PFSK-1 (cell line): ENCODE data around the gene FOXRED2.

ENCODE experiments used
- FOXP2 ChIP-seq: optimal IDR thresholded peaks from 2 replicates; pipeline ENCODE3; 2011; ENCODE audit warnings: borderline replicate concordance, control low read depth, inconsistent platforms; ENCODE audit not compliant: insufficient read depth; ENCODE audit errors: extremely low read length, extremely low read depth
- POLR2AphosphoS5 ChIP-seq: IDR thresholded peaks from 2 replicates; pipeline ENCODE4 v1.6.1; 2012; ENCODE audit warnings: low read depth, mild to moderate bottlenecking, control low read depth, low read length, moderate library complexity
- SIN3A ChIP-seq: IDR thresholded peaks from 2 replicates; pipeline ENCODE4 v1.6.1; 2012; ENCODE audit warnings: mild to moderate bottlenecking, low read length, moderate library complexity, borderline replicate concordance; ENCODE audit not compliant: insufficient read depth
- TAF1 ChIP-seq: IDR thresholded peaks from 2 replicates; pipeline ENCODE4 v1.6.1; 2012; ENCODE audit warnings: low read length, control low read depth, borderline replicate concordance; ENCODE audit not compliant: insufficient read depth
- TF ChIP-seq, protein P1 (sequence below), 2 experiments: IDR thresholded peaks; 2 replicates each; pipeline versions ENCODE4 v1.6.1 to v1.8.0; 2011 to 2012; ENCODE audit warnings: low read depth in 2 of 2, low read length in 2 of 2, control low read depth in 1 of 2, inconsistent platforms in 1 of 2, mild to moderate bottlenecking in 1 of 2, moderate library complexity in 1 of 2; ENCODE audit not compliant: insufficient read depth in 1 of 2

FOXRED2 gene

DNA sequence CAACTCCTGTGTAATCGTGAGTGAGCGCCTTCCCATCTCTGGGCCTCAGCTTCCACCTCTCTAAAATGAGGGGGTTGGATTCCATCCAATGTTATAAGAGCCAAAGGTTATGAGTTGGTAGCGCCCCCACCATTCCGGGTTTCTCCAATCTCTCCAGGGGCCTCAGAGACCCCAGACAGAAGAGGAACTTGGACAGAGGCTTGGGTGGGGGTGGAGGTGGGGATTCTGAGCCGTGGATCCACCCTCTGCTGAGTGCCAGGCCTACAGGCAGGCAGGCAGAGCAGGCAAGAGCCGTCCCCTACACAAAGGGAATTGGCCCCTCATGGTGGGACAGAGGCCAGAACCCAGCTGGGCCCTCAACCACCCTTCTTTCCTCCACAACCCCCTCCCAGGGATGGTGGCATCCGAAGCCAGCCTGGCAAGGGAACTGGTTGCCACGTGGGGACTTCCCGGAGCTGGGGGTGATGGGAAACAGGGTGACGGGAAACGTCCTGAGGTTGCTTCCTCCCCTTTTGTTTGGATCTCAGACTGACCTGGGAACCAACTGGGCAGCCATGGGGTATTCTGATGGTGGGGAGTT lies 57.2 kb downstream of the FOXRED2 start:
- no peak for TF ChIP-seq TAF1
- TF ChIP-seq FOXP2: no peak
- TF ChIP-seq POLR2AphosphoS5: no peak
- TF ChIP-seq, protein P1, sequence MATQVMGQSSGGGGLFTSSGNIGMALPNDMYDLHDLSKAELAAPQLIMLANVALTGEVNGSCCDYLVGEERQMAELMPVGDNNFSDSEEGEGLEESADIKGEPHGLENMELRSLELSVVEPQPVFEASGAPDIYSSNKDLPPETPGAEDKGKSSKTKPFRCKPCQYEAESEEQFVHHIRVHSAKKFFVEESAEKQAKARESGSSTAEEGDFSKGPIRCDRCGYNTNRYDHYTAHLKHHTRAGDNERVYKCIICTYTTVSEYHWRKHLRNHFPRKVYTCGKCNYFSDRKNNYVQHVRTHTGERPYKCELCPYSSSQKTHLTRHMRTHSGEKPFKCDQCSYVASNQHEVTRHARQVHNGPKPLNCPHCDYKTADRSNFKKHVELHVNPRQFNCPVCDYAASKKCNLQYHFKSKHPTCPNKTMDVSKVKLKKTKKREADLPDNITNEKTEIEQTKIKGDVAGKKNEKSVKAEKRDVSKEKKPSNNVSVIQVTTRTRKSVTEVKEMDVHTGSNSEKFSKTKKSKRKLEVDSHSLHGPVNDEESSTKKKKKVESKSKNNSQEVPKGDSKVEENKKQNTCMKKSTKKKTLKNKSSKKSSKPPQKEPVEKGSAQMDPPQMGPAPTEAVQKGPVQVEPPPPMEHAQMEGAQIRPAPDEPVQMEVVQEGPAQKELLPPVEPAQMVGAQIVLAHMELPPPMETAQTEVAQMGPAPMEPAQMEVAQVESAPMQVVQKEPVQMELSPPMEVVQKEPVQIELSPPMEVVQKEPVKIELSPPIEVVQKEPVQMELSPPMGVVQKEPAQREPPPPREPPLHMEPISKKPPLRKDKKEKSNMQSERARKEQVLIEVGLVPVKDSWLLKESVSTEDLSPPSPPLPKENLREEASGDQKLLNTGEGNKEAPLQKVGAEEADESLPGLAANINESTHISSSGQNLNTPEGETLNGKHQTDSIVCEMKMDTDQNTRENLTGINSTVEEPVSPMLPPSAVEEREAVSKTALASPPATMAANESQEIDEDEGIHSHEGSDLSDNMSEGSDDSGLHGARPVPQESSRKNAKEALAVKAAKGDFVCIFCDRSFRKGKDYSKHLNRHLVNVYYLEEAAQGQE (IDR thresholded peaks at IDR 0.05; ENCODE audit: insufficient read depth in 1 of 2, low read depth in 2 of 2, low read length in 2 of 2): no peak
- TF ChIP-seq SIN3A: no peak

DNA sequence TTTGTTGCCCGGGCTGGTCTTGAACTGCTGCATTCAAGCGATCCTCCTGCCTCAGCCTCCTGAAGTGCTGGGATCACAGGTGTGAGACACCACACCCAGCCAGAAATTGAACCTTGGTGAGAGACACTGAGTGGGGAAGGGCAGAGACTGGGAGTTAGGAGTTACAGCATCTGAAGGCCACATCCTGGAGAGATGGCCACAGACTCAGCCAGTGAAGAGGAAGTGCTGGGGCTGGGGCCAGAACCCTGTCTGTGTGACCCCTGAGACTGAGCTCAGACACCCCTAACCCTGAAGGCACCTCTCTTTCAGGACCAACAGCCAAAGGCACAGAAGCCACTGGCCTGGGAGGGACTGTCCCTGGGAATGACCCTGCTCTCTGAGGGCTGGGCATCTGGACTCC lies 59.2 kb downstream of the FOXRED2 start:
- no peak for TF ChIP-seq FOXP2
- no peak for TF ChIP-seq TAF1
- TF ChIP-seq, protein P1 (IDR thresholded peaks at IDR 0.05; ENCODE audit: insufficient read depth in 1 of 2, low read depth in 2 of 2, low read length in 2 of 2): no peak

- TF ChIP-seq POLR2AphosphoS5 (no peak), FOXP2 (peak; percentile 20)
- TF ChIP-seq, protein P1 (IDR thresholded peaks at IDR 0.05; ENCODE audit: insufficient read depth in 1 of 2, low read depth in 2 of 2, low read length in 2 of 2): no peak
Measured at GRCh38 chr22:36445158-36445668, 61.6 kb downstream of the FOXRED2 start.

- TF ChIP-seq POLR2AphosphoS5 (no peak), TAF1 (no peak), SIN3A (no peak), FOXP2 (no peak)
- TF ChIP-seq, protein P1 (IDR thresholded peaks at IDR 0.05; ENCODE audit: insufficient read depth in 1 of 2, low read depth in 2 of 2, low read length in 2 of 2): no peak
Measured at GRCh38 chr22:36443198-36443770, 63.6 kb downstream of the FOXRED2 start.
